Mesothelial cell of epicardium (in vitro differentiated cells): ENCODE results near the gene PLEKHA7. TPM values are rescaled to one million over a fixed set of nuclear protein-coding genes. Genes with fewer than 3 reads are reported as not detected.
"Not testable (repeated sequence)": the region's sequence is repeated elsewhere in the genome, so short reads cannot be mapped to it uniquely, and the experiment has no call there.

Source experiments
- DNase-seq, 2 experiments: peaks; one replicate each; pipeline ENCODE4 v3.0.0; 2021; ENCODE audit warnings: low spot score in 2 of 2; ENCODE audit not compliant: unreplicated experiment in 2 of 2
- H3K27ac Mint-ChIP-seq: 2 replicates; pipeline ENCODE4 v1.8.0; 2021; ENCODE audit warnings: mixed read lengths
- H3K27me3 Mint-ChIP-seq: 2 replicates; pipeline ENCODE4 v1.8.0; 2021; ENCODE audit warnings: low read depth, mixed read lengths
- H3K36me3 Mint-ChIP-seq: 2 replicates; pipeline ENCODE4 v1.8.0; 2021; ENCODE audit warnings: mixed read lengths
- H3K4me1 Mint-ChIP-seq: 2 replicates; pipeline ENCODE4 v1.8.0; 2021; ENCODE audit warnings: mixed read lengths
- H3K4me3 Mint-ChIP-seq: 2 replicates; pipeline ENCODE4 v1.8.0; 2021; ENCODE audit warnings: mild to moderate bottlenecking, moderate library complexity, mixed read lengths
- H3K9me3 Mint-ChIP-seq: 2 replicates; pipeline ENCODE4 v1.8.0; 2021; ENCODE audit warnings: mixed read lengths
- total RNA-seq: library from RNA; stranded (reverse); gene quantifications from 3 replicates; pipeline ENCODE4 v1.2.1, GENCODE V29; 2021
- TF ChIP-seq, protein P1 (sequence below): fragments of 200-600 bp; sonication (generic); IDR thresholded peaks from one replicate; pipeline ENCODE4 v1.5.0; 2021; ENCODE audit warnings: antibody characterized with exemption; ENCODE audit not compliant: unreplicated experiment

Gene PLEKHA7
- total RNA-seq, 1 donor from 2014 or later = 30.5 TPM

- DNase-seq = no peak
- TF ChIP-seq, protein P1, sequence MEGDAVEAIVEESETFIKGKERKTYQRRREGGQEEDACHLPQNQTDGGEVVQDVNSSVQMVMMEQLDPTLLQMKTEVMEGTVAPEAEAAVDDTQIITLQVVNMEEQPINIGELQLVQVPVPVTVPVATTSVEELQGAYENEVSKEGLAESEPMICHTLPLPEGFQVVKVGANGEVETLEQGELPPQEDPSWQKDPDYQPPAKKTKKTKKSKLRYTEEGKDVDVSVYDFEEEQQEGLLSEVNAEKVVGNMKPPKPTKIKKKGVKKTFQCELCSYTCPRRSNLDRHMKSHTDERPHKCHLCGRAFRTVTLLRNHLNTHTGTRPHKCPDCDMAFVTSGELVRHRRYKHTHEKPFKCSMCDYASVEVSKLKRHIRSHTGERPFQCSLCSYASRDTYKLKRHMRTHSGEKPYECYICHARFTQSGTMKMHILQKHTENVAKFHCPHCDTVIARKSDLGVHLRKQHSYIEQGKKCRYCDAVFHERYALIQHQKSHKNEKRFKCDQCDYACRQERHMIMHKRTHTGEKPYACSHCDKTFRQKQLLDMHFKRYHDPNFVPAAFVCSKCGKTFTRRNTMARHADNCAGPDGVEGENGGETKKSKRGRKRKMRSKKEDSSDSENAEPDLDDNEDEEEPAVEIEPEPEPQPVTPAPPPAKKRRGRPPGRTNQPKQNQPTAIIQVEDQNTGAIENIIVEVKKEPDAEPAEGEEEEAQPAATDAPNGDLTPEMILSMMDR = no peak
These were observed 22.7 kb upstream of the PLEKHA7 start for GRCh38 chr11:17036666-17037658.

GRCh38 chr11:17034027-17034426 is 19.8 kb upstream of the PLEKHA7 start:
- H3K4me3 Mint-ChIP-seq, H3K27ac Mint-ChIP-seq, H3K4me1 Mint-ChIP-seq, H3K27me3 Mint-ChIP-seq, DNase-seq: not testable (repeated sequence)
- Mint-ChIP-seq H3K36me3 (peaks cover 18% of the 10 kb centered on the region), H3K9me3 (peaks cover 41% of the 10 kb centered on the region)

More at GRCh38 chr11:17036666-17037658, 22.7 kb upstream of the PLEKHA7 start:
- no peaks in the 10 kb centered on the region for H3K4me1 Mint-ChIP-seq
- H3K27me3 Mint-ChIP-seq = peaks cover 10% of the 10 kb centered on the region
- H3K4me3 Mint-ChIP-seq = no peak overlapping the region
- H3K27ac Mint-ChIP-seq = no peak overlapping the region
- H3K9me3 Mint-ChIP-seq = peaks cover 35% of the 10 kb centered on the region
- H3K36me3 Mint-ChIP-seq = peaks cover 13% of the 10 kb centered on the region

GRCh38 chr11:17026487-17027082 is 12.4 kb upstream of the PLEKHA7 start:
- TF ChIP-seq, protein P1 = no peak
- Mint-ChIP-seq H3K4me3 (no peak overlapping the region), H3K36me3 (peaks cover 2% of the 10 kb centered on the region), H3K9me3 (peaks cover 4% of the 10 kb centered on the region), H3K4me1 (peaks cover 2% of the 10 kb centered on the region), H3K27ac (no peak overlapping the region), H3K27me3 (no peaks in the 10 kb centered on the region)
- no peak for DNase-seq

- Mint-ChIP-seq H3K27me3 (no peaks in the 10 kb centered on the region), H3K9me3 (no peaks in the 10 kb centered on the region), H3K36me3 (no peaks in the 10 kb centered on the region), H3K4me3 (no peak overlapping the region), H3K4me1 (peaks cover 9% of the 10 kb centered on the region), H3K27ac (no peak overlapping the region)
- TF ChIP-seq, protein P1 = no peak
- DNase-seq = no peak
These were observed 10.7 kb upstream of the PLEKHA7 start for GRCh38 chr11:17024924-17025323.

DNA sequence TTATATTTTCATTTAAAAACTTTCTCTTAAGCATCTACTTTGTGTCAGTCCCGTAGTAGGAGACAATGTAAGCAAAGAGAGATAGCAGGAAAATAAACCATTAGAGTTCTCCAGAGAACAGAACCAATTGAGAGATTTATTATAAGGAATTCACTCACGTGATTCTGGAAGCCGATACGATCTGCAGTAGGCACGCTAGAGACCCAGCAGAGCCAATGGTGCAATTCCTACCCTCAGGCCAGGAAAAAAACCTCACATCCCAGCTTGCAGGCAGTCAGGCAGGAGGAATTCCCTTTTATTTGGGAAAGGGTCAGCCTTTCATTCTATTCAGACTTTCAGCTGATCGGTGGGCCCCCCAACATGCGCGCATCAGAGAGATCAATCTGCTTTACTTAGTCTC is 7.3 kb upstream of the PLEKHA7 start:
- DNase-seq = no peak
- Mint-ChIP-seq H3K4me1 (peaks cover 9% of the 10 kb centered on the region), H3K27ac (peak overlapping the region; percentile 32), H3K27me3 (peaks cover 5% of the 10 kb centered on the region), H3K9me3 (no peaks in the 10 kb centered on the region), H3K36me3 (no peaks in the 10 kb centered on the region), H3K4me3 (no peak overlapping the region)
- TF ChIP-seq, protein P1 = no peak

GRCh38 chr11:17020831-17021230 is 6.6 kb upstream of the PLEKHA7 start:
- Mint-ChIP-seq H3K9me3 (no peaks in the 10 kb centered on the region), H3K4me1 (peaks cover 9% of the 10 kb centered on the region), H3K27ac (peak overlapping the region; percentile 2), H3K36me3 (no peaks in the 10 kb centered on the region), H3K27me3 (peaks cover 10% of the 10 kb centered on the region), H3K4me3 (no peak overlapping the region)
- TF ChIP-seq, protein P1 = no peak
- no peak for DNase-seq
